CD14-positive monocyte (primary cell): ENCODE data around the gene REPIN1. TPM values are rescaled to one million over a fixed set of nuclear protein-coding genes. Genes with fewer than 3 reads are reported as not detected.

Experiments
- DNase-seq, 3 donors: peaks; one replicate each; pipeline ENCODE4 v3.0.0-alpha.2; 2011 to 2022
- H2AFZ ChIP-seq: 2 replicates; pipeline ENCODE4 v1.6.0; 2012; ENCODE audit warnings: mild to moderate bottlenecking, low read depth, low read length, inconsistent platforms; ENCODE audit not compliant: insufficient read depth, poor library complexity, severe bottlenecking
- H3K27ac ChIP-seq, 2 donors: 1 replicate in 1 of 2; 2 replicates in 1 of 2; pipeline ENCODE4 v1.5.1; 2012 to 2013; ENCODE audit warnings: low read length in 2 of 2, control low read depth in 1 of 2, inconsistent platforms in 1 of 2, low read depth in 1 of 2, mild to moderate bottlenecking in 1 of 2
- H3K27me3 ChIP-seq, 2 donors: one replicate each; pipeline versions ENCODE4 v1.6.0 to v1.6.1; 2011 to 2013; ENCODE audit warnings: low read length in 2 of 2; ENCODE audit not compliant: control insufficient read depth in 2 of 2, insufficient read depth in 2 of 2
- H3K36me3 ChIP-seq, 2 donors: replicated peaks in 1 of 2; 1 replicate in 1 of 2; 2 replicates in 1 of 2; pipeline versions ENCODE4 v1.5.1 to v1.6.1; 2012 to 2013; ENCODE audit warnings: low read length in 2 of 2, control low read depth in 1 of 2, inconsistent platforms in 1 of 2, mild to moderate bottlenecking in 1 of 2; ENCODE audit not compliant: insufficient read depth in 2 of 2, control insufficient read depth in 1 of 2
- H3K4me1 ChIP-seq, 2 donors: 1 replicate in 1 of 2; 2 replicates in 1 of 2; pipeline versions ENCODE4 v1.5.1 to v1.6.1; 2012 to 2013; ENCODE audit warnings: low read length in 2 of 2, control low read depth in 1 of 2, inconsistent platforms in 1 of 2, mild to moderate bottlenecking in 1 of 2, moderate library complexity in 1 of 2; ENCODE audit not compliant: insufficient read depth in 2 of 2, control insufficient read depth in 1 of 2
- H3K4me2 ChIP-seq: replicated peaks from 2 replicates; pipeline ENCODE3; 2012; ENCODE audit warnings: low read length, moderate library complexity, mild to moderate bottlenecking; ENCODE audit not compliant: poor library complexity, severe bottlenecking; ENCODE audit errors: extremely low read depth
- H3K4me3 ChIP-seq, 3 experiments: fragments of 200-600 bp in 1 of 3; sonication (generic) in 1 of 3; replicated peaks in 1 of 3; 1 replicate in 2 of 3; 2 replicates in 1 of 3; pipeline ENCODE4 v1.5.1; 2011 to 2013; ENCODE audit warnings: low read length in 3 of 3, mild to moderate bottlenecking in 3 of 3, control low read depth in 2 of 3, low read depth in 2 of 3, inconsistent platforms in 1 of 3, moderate library complexity in 1 of 3
- H3K79me2 ChIP-seq: 2 replicates; pipeline ENCODE4 v1.6.0; 2012; ENCODE audit warnings: mild to moderate bottlenecking, control low read depth, inconsistent platforms, low read length, moderate library complexity; ENCODE audit not compliant: insufficient read depth
- H3K9ac ChIP-seq: 2 replicates; pipeline ENCODE4 v1.6.0; 2017; ENCODE audit warnings: low read length, mild to moderate bottlenecking; ENCODE audit not compliant: insufficient read depth, poor library complexity, severe bottlenecking
- H3K9me3 ChIP-seq, 2 donors: replicated peaks in 1 of 2; 1 replicate in 1 of 2; 2 replicates in 1 of 2; pipeline versions ENCODE4 v1.5.1 to v1.6.1; 2012 to 2013; ENCODE audit warnings: low read length in 2 of 2, control low read depth in 1 of 2; ENCODE audit not compliant: control insufficient read depth in 1 of 2, insufficient read depth in 1 of 2
- H4K20me1 ChIP-seq: 2 replicates; pipeline ENCODE4 v1.6.0; 2012; ENCODE audit warnings: mild to moderate bottlenecking, low read length, control low read depth, moderate library complexity; ENCODE audit not compliant: insufficient read depth
- H3K27ac Mint-ChIP-seq, 7 donors: one replicate each; pipeline ENCODE4 v1.8.0; 2020; ENCODE audit warnings: mild to moderate bottlenecking in 7 of 7, mixed read lengths in 7 of 7, moderate library complexity in 6 of 7, inconsistent platforms in 2 of 7
- H3K27me3 Mint-ChIP-seq, 3 donors: one replicate each; pipeline ENCODE4 v1.8.0; 2021 to 2022; ENCODE audit warnings: low read depth in 3 of 3, mild to moderate bottlenecking in 3 of 3, mixed read lengths in 3 of 3, moderate library complexity in 3 of 3, inconsistent platforms in 1 of 3
- H3K36me3 Mint-ChIP-seq, 2 donors: one replicate each; pipeline ENCODE4 v1.8.0; 2020; ENCODE audit warnings: mixed read lengths in 2 of 2, inconsistent platforms in 1 of 2, mild to moderate bottlenecking in 1 of 2
- H3K4me1 Mint-ChIP-seq: one replicate; pipeline ENCODE4 v1.8.0; 2020; ENCODE audit warnings: mild to moderate bottlenecking, mixed read lengths
- H3K4me3 Mint-ChIP-seq, 2 donors: one replicate each; pipeline ENCODE4 v1.8.0; 2020; ENCODE audit warnings: mild to moderate bottlenecking in 2 of 2, mixed read lengths in 2 of 2, moderate library complexity in 1 of 2
- H3K9me3 Mint-ChIP-seq, 7 donors: one replicate each; pipeline ENCODE4 v1.8.0; 2020 to 2022; ENCODE audit warnings: mixed read lengths in 7 of 7, mild to moderate bottlenecking in 6 of 7, moderate library complexity in 6 of 7, inconsistent platforms in 2 of 7
- WGBS: methylation state at CpG from one replicate; pipeline ENCODE4 v1.1.5; 2013; ENCODE audit warnings: missing lambda C conversion rate; ENCODE audit not compliant: insufficient coverage; 5-methylcytosine and 5-hydroxymethylcytosine counted together
- intact Hi-C, 2 donors: fragments of 100-400 bp; cut with micrococcal nuclease; formaldehyde crosslinking; loops; one replicate each; pipeline versions ENCODE4 v1.15.0 to v1.15.1; 2023
- polyA plus RNA-seq, 3 donors: library from polyadenylated mRNA; depleted of rRNA in 1 of 3; unstranded in 2 of 3; stranded (reverse) in 1 of 3; fragments of 300-500 nt in 2 of 3; fragments of >200 nt in 1 of 3; fragmentation: Illumina TruSeq in 2 of 3; gene quantifications; 1 replicate in 2 of 3; 2 replicates in 1 of 3; pipeline ENCODE4 v1.2.3, GENCODE V29; 2012 to 2021
- TF ChIP-seq, protein P1 (sequence below): fragments of 200-600 bp; IDR thresholded peaks from one replicate; pipeline ENCODE4 v1.8.0; 2022; ENCODE audit warnings: antibody characterized with exemption, mild to moderate bottlenecking

REPIN1 gene
- polyA plus RNA-seq, 3 donors: 32.7 to 42.9 (median 39.0) TPM

- intact Hi-C loops: loop anchor here in 1 of 2 donors (1.0 to 10.0 kb wide), 2 partner anchors 8 to 707 kb away; partner anchors contain the start of genes AGAP3, FASTK and TMUB1
Observed at GRCh38 chr7:150378115-150378852, 9.7 kb downstream of the REPIN1 start.

DNA sequence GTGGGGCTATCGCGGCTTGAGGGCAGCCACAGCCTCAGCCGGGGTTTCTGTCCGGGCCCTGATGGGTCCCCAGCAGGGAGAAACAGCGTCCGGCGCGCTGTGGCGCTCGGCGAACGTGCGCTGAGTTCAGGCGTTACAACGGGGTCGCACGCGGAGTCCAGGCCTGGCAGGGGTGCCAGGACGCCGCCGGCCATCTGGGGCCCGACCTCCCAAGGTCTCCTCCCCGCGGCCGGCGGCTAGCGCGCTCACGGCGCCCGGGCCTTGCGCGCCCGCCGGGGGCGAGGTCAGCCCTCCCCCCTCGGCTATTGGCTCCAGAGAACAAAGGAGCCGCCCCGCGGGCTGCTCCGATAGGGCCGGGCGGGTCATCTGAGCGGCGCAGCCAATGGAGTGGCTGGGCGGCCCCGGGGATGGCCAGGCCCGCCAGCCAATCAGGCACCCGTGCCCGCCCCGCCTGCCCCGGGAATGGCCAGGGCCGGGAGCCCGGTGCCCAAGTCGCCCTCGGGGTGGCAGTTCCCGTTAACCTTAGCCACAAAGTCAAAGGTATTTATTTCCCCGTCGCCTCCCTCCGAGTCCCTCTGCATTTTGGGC, 10.3 kb downstream of the REPIN1 start, which contains the start of gene ZNF775:
Gene ZNF775 (plus strand): TSS at position 478 of the 588 bp plus-strand sequence. CDS start 9,141 bp downstream, outside the sequence.
- Mint-ChIP-seq H3K27me3 (peaks cover 0 to 1% (median 0%) of the 10 kb centered on the region in 3 donors), H3K27ac (peak within 1 kb of the TSS; percentile 71 to 85 (median 79)), H3K9me3 (no peaks in the 10 kb centered on the region), H3K4me1 (peaks cover 45% of the 10 kb centered on the region), H3K4me3 (peak within 1 kb of the TSS; percentile 90 to 93), H3K36me3 (peaks cover 10 to 26% of the 10 kb centered on the region in 2 donors)
- TF ChIP-seq, protein P1, sequence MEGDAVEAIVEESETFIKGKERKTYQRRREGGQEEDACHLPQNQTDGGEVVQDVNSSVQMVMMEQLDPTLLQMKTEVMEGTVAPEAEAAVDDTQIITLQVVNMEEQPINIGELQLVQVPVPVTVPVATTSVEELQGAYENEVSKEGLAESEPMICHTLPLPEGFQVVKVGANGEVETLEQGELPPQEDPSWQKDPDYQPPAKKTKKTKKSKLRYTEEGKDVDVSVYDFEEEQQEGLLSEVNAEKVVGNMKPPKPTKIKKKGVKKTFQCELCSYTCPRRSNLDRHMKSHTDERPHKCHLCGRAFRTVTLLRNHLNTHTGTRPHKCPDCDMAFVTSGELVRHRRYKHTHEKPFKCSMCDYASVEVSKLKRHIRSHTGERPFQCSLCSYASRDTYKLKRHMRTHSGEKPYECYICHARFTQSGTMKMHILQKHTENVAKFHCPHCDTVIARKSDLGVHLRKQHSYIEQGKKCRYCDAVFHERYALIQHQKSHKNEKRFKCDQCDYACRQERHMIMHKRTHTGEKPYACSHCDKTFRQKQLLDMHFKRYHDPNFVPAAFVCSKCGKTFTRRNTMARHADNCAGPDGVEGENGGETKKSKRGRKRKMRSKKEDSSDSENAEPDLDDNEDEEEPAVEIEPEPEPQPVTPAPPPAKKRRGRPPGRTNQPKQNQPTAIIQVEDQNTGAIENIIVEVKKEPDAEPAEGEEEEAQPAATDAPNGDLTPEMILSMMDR: no peak
- Histone ChIP-seq H3K36me3 (peaks cover 7% of the 10 kb centered on the region in 2 donors), H3K27me3 (no peaks in the 10 kb centered on the region), H4K20me1 (peaks cover 12% of the 10 kb centered on the region), H3K79me2 (peaks cover 41% of the 10 kb centered on the region), H3K27ac (peak within 1 kb of the TSS; percentile 70 to 77), H3K4me2 (peak within 1 kb of the TSS; percentile 97), H3K4me1 (peaks cover 34 to 39% of the 10 kb centered on the region in 2 donors), H2AFZ (peak within 1 kb of the TSS; percentile 95), H3K4me3 (peak within 1 kb of the TSS; percentile 83 to 96 (median 84)), H3K9me3 (no peaks in the 10 kb centered on the region), H3K9ac (peak within 1 kb of the TSS; percentile 84)
- WGBS: under 1% methylated on average over 60 of the region's 60 CpGs
- intact Hi-C loops: loop anchor here in 1 of 2 donors (1.0 to 10.0 kb wide), 2 partner anchors 9 to 706 kb away; partner anchors contain the start of genes AGAP3, FASTK and TMUB1
- DNase-seq: peak; percentile 90 to 97 (median 91)

More at GRCh38 chr7:150378115-150378852, 9.7 kb downstream of the REPIN1 start:
- H3K27ac ChIP-seq: peak overlapping the region; percentile 70 to 77
- H3K27me3 ChIP-seq: no peaks in the 10 kb centered on the region
- peaks cover 13 to 14% of the 10 kb centered on the region in 2 donors for H3K36me3 ChIP-seq
- Mint-ChIP-seq H3K4me1 (peaks cover 43% of the 10 kb centered on the region), H3K27ac (peak overlapping the region; percentile 50 to 84 (median 78)), H3K4me3 (peak overlapping the region; percentile 78 to 82), H3K9me3 (no peaks in the 10 kb centered on the region), H3K27me3 (peaks cover 0 to 1% (median 0%) of the 10 kb centered on the region in 3 donors), H3K36me3 (peaks cover 14 to 32% of the 10 kb centered on the region in 2 donors)
- DNase-seq: peak in 2 of 3 donors; percentile 36 to 47
- H2AFZ ChIP-seq: peak overlapping the region; percentile 95
- H3K9ac ChIP-seq: peak overlapping the region; percentile 84
- peak overlapping the region; percentile 71 to 96 (median 83) for H3K4me3 ChIP-seq
- peaks cover 41% of the 10 kb centered on the region for H3K79me2 ChIP-seq
- peak overlapping the region; percentile 97 for H3K4me2 ChIP-seq
- H4K20me1 ChIP-seq: peaks cover 19% of the 10 kb centered on the region
- TF ChIP-seq, protein P1: no peak
- 1% methylated on average over 21 of the region's 32 CpGs for WGBS
- H3K4me1 ChIP-seq: peaks cover 30 to 35% of the 10 kb centered on the region in 2 donors
- H3K9me3 ChIP-seq: no peaks in the 10 kb centered on the region
